ENCODE results near the gene HNRNPA3. TPM values are rescaled to one million over a fixed set of nuclear protein-coding genes. Genes with fewer than 3 reads are reported as not detected.
"Not testable (repeated sequence)": the region's sequence is repeated elsewhere in the genome, so short reads cannot be mapped to it uniquely, and the experiment has no call there.

The HNRNPA3 gene
- total and polyA plus RNA-seq, 2 donors (not counting 1 experiment from before 2014, with no cell fraction given) = 45.1 to 200 TPM

- Histone ChIP-seq H3K4me3 (ENCODE audit: control extremely low read depth in 1 of 5, extremely low read depth in 1 of 5, insufficient read depth in 1 of 5, low read depth in 2 of 5, low read length in 4 of 5) (no peak overlapping the region), H2AFZ (ENCODE audit: insufficient read depth, low read depth, low read length, poor library complexity, severe bottlenecking) (no peak overlapping the region), H3K79me2 (ENCODE audit: control insufficient read depth, insufficient read depth, low read length) (no peaks in the 10 kb centered on the region), H3K27me3 (replicated peaks in 1 of 4; ENCODE audit: control extremely low read depth in 1 of 4, control insufficient read depth in 3 of 4, insufficient read depth in 4 of 4, low read length in 3 of 4) (no peaks in the 10 kb centered on the region), H3K9me3 (ENCODE audit: control extremely low read depth in 1 of 3, control insufficient read depth in 2 of 3, insufficient read depth in 1 of 3, low read length in 2 of 3) (no peaks in the 10 kb centered on the region), H3K4me2 (replicated peaks; ENCODE audit: low read depth, low read length, poor library complexity, severe bottlenecking) (no peak overlapping the region), H3K4me1 (ENCODE audit: control insufficient read depth in 2 of 2, insufficient read depth in 2 of 2, low read length in 2 of 2) (no peaks in the 10 kb centered on the region), H3K9ac (ENCODE audit: low read length) (no peak overlapping the region), H4K20me1 (ENCODE audit: control insufficient read depth, insufficient read depth, low read length, poor library complexity, severe bottlenecking) (no peaks in the 10 kb centered on the region), H3K27ac (ENCODE audit: low read length in 2 of 2) (no peak overlapping the region), H3K36me3 (replicated peaks in 1 of 2; ENCODE audit: control extremely low read depth in 1 of 2, control insufficient read depth in 1 of 2, extremely low read depth in 1 of 2, insufficient read depth in 2 of 2, low read length in 1 of 2) (no peaks in the 10 kb centered on the region)
- Mint-ChIP-seq H3K27ac (no peak overlapping the region), H3K4me1 (no peaks in the 10 kb centered on the region), H3K27me3 (no peaks in the 10 kb centered on the region), H3K4me3 (no peak overlapping the region), H3K9me3 (ENCODE audit: insufficient read depth) (no peaks in the 10 kb centered on the region)
- TF ChIP-seq CTCF (IDR thresholded peaks at IDR 0.05) (no peak), EZH2 (IDR thresholded peaks at IDR 0.05; ENCODE audit: borderline replicate concordance, insufficient read depth, low read depth, low read length, poor library complexity, severe bottlenecking) (no peak)
- ATAC-seq (ENCODE audit: low read depth) = no peak
- intact Hi-C loops (cut with micrococcal nuclease) = no loop called here
- POLR2A ChIA-PET = no interaction called here
- CTCF ChIA-PET = no interaction called here
- no CpG with 5 or more reads among the region's 1 CpG for WGBS (ENCODE audit: insufficient coverage)
- no peak for DNase-seq
These were observed 28.0 kb upstream of the HNRNPA3 start for GRCh38 chr2:177184606-177185005.

- H3K27ac ChIP-seq (ENCODE audit: low read length in 2 of 2); POLR2A ChIA-PET; H3K27me3 ChIP-seq (replicated peaks in 1 of 4; ENCODE audit: control extremely low read depth in 1 of 4, control insufficient read depth in 3 of 4, insufficient read depth in 4 of 4, low read length in 3 of 4); CTCF ChIA-PET; H3K4me2 ChIP-seq (replicated peaks; ENCODE audit: low read depth, low read length, poor library complexity, severe bottlenecking); H3K36me3 ChIP-seq (replicated peaks in 1 of 2; ENCODE audit: control extremely low read depth in 1 of 2, control insufficient read depth in 1 of 2, extremely low read depth in 1 of 2, insufficient read depth in 2 of 2, low read length in 1 of 2); intact Hi-C loops (cut with micrococcal nuclease); H2AFZ ChIP-seq (ENCODE audit: insufficient read depth, low read depth, low read length, poor library complexity, severe bottlenecking); DNase-seq; H3K9ac ChIP-seq (ENCODE audit: low read length); ATAC-seq (ENCODE audit: low read depth); H3K9me3 ChIP-seq (ENCODE audit: control extremely low read depth in 1 of 3, control insufficient read depth in 2 of 3, insufficient read depth in 1 of 3, low read length in 2 of 3); H3K9me3 Mint-ChIP-seq (ENCODE audit: insufficient read depth); H3K4me1 ChIP-seq (ENCODE audit: control insufficient read depth in 2 of 2, insufficient read depth in 2 of 2, low read length in 2 of 2); H3K4me3 ChIP-seq (ENCODE audit: control extremely low read depth in 1 of 5, extremely low read depth in 1 of 5, insufficient read depth in 1 of 5, low read depth in 2 of 5, low read length in 4 of 5); H4K20me1 ChIP-seq (ENCODE audit: control insufficient read depth, insufficient read depth, low read length, poor library complexity, severe bottlenecking); H3K4me3 Mint-ChIP-seq; H3K79me2 ChIP-seq (ENCODE audit: control insufficient read depth, insufficient read depth, low read length); H3K4me1 Mint-ChIP-seq; H3K27ac Mint-ChIP-seq; H3K27me3 Mint-ChIP-seq: not testable (repeated sequence)
- 96% methylated on average over 4 of the region's 7 CpGs for WGBS (ENCODE audit: insufficient coverage)
These were observed 26.6 kb upstream of the HNRNPA3 start for GRCh38 chr2:177186038-177186437.

All from B cell (primary cell).